Mesothelial cell of epicardium (in vitro differentiated cells): ENCODE results near the gene TCEAL7. TPM values are rescaled to one million over a fixed set of nuclear protein-coding genes. Genes with fewer than 3 reads are reported as not detected.

ENCODE experiments used
- DNase-seq, 2 experiments: peaks; one replicate each; pipeline ENCODE4 v3.0.0; 2021; ENCODE audit warnings: low spot score in 2 of 2; ENCODE audit not compliant: unreplicated experiment in 2 of 2
- H3K27ac Mint-ChIP-seq: 2 replicates; pipeline ENCODE4 v1.8.0; 2021; ENCODE audit warnings: mixed read lengths
- H3K27me3 Mint-ChIP-seq: 2 replicates; pipeline ENCODE4 v1.8.0; 2021; ENCODE audit warnings: low read depth, mixed read lengths
- H3K36me3 Mint-ChIP-seq: 2 replicates; pipeline ENCODE4 v1.8.0; 2021; ENCODE audit warnings: mixed read lengths
- H3K4me1 Mint-ChIP-seq: 2 replicates; pipeline ENCODE4 v1.8.0; 2021; ENCODE audit warnings: mixed read lengths
- H3K4me3 Mint-ChIP-seq: 2 replicates; pipeline ENCODE4 v1.8.0; 2021; ENCODE audit warnings: mild to moderate bottlenecking, moderate library complexity, mixed read lengths
- H3K9me3 Mint-ChIP-seq: 2 replicates; pipeline ENCODE4 v1.8.0; 2021; ENCODE audit warnings: mixed read lengths
- total RNA-seq: library from RNA; stranded (reverse); gene quantifications from 3 replicates; pipeline ENCODE4 v1.2.1, GENCODE V29; 2021
- TF ChIP-seq, protein P1 (sequence below): fragments of 200-600 bp; sonication (generic); IDR thresholded peaks from one replicate; pipeline ENCODE4 v1.5.0; 2021; ENCODE audit warnings: antibody characterized with exemption; ENCODE audit not compliant: unreplicated experiment

Gene TCEAL7
- total RNA-seq, 1 donor from 2014 or later, result 16.6 TPM

DNA sequence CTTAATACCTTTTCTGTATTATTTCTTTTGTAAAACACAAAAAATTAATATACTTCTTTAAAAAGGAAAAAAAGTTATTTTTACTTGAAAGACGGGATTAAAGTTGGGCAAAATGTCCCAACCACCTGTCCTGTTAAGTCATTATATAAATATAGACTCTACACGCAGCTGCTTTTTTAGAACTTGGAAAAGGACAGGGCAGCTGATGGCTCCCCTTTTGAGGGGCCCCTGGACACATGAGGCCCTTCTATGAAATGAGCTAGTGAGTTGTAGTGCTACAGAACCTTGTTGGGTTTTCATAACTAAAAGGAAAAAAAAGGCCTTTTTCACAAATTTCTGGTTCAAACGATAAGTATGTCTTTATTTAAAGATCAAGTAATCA is 18.6 kb upstream of the TCEAL7 start:
- H3K27me3 Mint-ChIP-seq, result no peaks in the 10 kb centered on the region
- TF ChIP-seq, protein P1, sequence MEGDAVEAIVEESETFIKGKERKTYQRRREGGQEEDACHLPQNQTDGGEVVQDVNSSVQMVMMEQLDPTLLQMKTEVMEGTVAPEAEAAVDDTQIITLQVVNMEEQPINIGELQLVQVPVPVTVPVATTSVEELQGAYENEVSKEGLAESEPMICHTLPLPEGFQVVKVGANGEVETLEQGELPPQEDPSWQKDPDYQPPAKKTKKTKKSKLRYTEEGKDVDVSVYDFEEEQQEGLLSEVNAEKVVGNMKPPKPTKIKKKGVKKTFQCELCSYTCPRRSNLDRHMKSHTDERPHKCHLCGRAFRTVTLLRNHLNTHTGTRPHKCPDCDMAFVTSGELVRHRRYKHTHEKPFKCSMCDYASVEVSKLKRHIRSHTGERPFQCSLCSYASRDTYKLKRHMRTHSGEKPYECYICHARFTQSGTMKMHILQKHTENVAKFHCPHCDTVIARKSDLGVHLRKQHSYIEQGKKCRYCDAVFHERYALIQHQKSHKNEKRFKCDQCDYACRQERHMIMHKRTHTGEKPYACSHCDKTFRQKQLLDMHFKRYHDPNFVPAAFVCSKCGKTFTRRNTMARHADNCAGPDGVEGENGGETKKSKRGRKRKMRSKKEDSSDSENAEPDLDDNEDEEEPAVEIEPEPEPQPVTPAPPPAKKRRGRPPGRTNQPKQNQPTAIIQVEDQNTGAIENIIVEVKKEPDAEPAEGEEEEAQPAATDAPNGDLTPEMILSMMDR, result no peak
- no peak for DNase-seq
- peak overlapping the region; percentile 78 for H3K4me3 Mint-ChIP-seq
- peaks cover 4% of the 10 kb centered on the region for H3K9me3 Mint-ChIP-seq
- H3K27ac Mint-ChIP-seq, result no peak overlapping the region
- H3K4me1 Mint-ChIP-seq, result peaks cover 5% of the 10 kb centered on the region
- H3K36me3 Mint-ChIP-seq, result peaks cover 4% of the 10 kb centered on the region

DNA sequence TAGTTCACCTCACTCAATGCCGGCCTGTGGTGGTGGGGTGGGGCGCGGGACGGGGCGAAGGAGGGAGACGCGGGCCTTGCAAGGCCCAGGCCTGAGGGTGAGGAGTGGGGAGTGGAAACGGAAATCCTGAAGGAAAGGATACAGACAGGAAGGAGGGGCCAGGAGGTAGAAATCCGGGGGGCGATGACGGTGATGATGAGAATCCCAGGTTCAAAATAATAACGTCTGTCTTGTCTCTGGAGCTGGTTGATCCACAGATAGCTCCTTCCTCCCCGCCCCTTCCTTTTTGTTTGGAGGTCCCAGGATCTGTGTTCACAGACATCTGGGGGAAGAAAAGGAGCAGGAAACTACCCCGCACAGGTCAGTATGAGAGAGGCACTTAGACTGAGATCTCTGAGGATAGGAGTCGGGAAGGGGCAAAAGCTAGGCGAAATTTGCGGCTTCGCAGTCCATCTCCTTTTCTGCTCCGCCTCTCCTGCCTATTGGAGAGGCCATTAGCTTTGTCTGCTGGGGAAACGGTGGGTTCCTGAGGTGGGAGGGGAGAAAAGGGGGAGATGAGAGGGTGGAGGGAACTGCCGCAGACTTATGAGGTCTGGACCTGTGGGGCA is 746 bp downstream of the TCEAL7 start:
- no peak for DNase-seq
- Mint-ChIP-seq H3K36me3 (no peaks in the 10 kb centered on the region), H3K27ac (peak overlapping the region; percentile 70), H3K4me1 (peaks cover 18% of the 10 kb centered on the region), H3K27me3 (no peaks in the 10 kb centered on the region), H3K9me3 (peaks cover 12% of the 10 kb centered on the region), H3K4me3 (peak overlapping the region; percentile 66)
- TF ChIP-seq, protein P1, result no peak

DNA sequence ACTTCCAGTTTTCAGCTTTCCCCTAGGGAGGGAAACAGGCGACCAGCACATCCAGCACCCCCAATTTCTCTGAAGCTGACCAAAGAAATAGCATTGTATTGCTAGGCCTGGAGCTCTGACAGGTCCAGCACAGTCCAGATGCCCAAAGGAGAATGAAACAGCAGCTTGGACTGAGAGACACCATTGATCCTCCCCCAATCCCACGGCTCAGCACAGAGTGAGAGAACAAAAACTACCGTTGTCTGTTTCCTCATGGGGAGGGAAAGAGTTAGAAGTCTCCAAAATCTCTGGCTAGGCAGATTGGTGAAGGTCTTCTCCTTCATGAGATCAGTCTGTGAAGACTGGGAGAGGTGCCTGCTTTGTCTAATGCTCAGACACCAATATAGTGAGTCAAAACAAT is 8.6 kb downstream of the TCEAL7 start:
- TF ChIP-seq, protein P1, result no peak
- H3K9me3 Mint-ChIP-seq, result no peaks in the 10 kb centered on the region
- no peaks in the 10 kb centered on the region for H3K4me1 Mint-ChIP-seq
- no peaks in the 10 kb centered on the region for H3K27me3 Mint-ChIP-seq
- DNase-seq, result no peak
- no peak overlapping the region for H3K4me3 Mint-ChIP-seq
- no peak overlapping the region for H3K27ac Mint-ChIP-seq
- no peaks in the 10 kb centered on the region for H3K36me3 Mint-ChIP-seq

DNA sequence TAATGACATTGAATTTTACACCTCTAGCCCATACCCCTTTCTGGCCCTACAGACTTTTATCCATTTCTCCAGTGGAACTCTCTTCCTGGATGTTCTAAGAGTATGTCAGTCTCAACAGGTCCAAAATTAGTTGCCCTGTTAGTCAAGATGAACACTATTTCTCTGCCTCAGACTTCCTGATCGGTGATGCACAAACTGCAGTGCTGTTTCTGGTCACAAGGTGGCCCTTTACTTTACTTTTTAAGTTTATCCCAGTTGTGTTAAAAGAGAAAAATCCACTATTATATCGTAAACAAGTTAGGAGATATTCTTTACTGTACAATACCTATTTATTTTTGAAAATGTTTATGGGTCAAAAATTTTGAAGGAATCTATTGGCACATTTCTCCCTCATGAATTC is 13.1 kb downstream of the TCEAL7 start:
- no peak for DNase-seq
- Mint-ChIP-seq H3K36me3 (no peaks in the 10 kb centered on the region), H3K27ac (no peak overlapping the region), H3K9me3 (peaks cover 7% of the 10 kb centered on the region), H3K4me3 (no peak overlapping the region), H3K27me3 (peaks cover 2% of the 10 kb centered on the region), H3K4me1 (no peaks in the 10 kb centered on the region)
- TF ChIP-seq, protein P1, result peak; percentile 85

DNA sequence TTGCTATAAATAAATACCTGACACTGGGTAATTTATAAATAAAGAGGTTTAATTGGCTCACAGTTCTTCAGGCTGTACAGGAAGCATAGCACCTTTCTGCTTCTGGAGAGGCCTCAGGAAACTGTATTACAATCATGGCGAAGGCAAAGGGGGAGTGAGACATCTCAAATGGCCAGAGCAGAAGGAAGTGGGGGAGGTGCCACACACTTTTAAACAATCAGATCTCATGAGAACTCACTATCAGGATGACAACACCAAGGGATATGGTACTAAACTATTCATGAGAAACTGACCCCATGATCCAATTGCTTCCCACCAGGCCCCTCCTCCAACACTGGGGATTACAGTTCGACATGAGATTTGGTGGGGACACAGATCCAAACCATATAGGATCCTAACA is 14.6 kb downstream of the TCEAL7 start:
- no peak overlapping the region for H3K4me3 Mint-ChIP-seq
- no peaks in the 10 kb centered on the region for H3K36me3 Mint-ChIP-seq
- H3K4me1 Mint-ChIP-seq, result peaks cover under 1% of the 10 kb centered on the region

More for the DNA sequence above, 14.6 kb downstream of the TCEAL7 start:
- H3K9me3 Mint-ChIP-seq, result peaks cover 13% of the 10 kb centered on the region
- TF ChIP-seq, protein P1, result no peak
- DNase-seq, result no peak
- no peak overlapping the region for H3K27ac Mint-ChIP-seq
- peaks cover 2% of the 10 kb centered on the region for H3K27me3 Mint-ChIP-seq
